GM18519 (cell line): ENCODE results near the gene DTNB.
"Not testable (repeated sequence)": the region's sequence is repeated elsewhere in the genome, so short reads cannot be mapped to it uniquely, and the experiment has no call there.

Experiments
- ATAC-seq: cut with Tn5 transposase; IDR thresholded peaks from one replicate; pipeline ENCODE4 v1.9.1; 2021; ENCODE audit warnings: mild to moderate bottlenecking, moderate library complexity; ENCODE audit not compliant: unreplicated experiment, low FRiP score

DTNB gene

GRCh38 chr2:25430556-25430955 lies 242.8 kb downstream of the DTNB start:
- ATAC-seq, result no peak

- no peak for ATAC-seq
Observed at GRCh38 chr2:25426326-25426725, 247.1 kb downstream of the DTNB start.

DNA sequence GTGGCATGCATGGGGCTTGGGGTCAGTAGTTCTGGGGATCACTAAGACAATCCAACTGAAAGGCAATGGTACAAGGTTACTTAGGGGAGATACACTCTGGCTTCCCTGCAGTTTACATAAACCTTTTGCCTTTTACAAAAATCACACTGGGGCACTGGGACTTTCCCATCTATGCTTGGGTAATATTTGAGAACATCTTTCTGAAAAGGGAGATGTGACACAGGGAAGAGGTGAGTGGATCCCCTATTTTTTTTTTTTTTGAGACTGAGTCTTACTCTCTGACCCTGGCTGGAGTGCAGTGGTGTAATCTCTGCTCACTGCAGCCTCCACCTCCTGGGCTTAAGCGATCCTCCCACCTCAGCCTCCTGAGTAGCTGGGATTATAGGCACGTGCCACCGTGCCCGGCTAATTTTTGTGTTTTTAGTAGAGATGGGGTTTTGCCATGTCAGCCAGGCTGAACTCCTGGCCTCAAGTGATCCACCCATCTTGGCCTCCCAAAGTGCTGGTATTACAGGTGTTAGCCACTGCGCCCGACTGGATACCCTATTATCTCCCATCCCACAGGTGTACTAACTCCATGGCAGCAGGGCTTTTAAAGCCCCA lies 248.8 kb downstream of the DTNB start:
- no peak for ATAC-seq

DNA sequence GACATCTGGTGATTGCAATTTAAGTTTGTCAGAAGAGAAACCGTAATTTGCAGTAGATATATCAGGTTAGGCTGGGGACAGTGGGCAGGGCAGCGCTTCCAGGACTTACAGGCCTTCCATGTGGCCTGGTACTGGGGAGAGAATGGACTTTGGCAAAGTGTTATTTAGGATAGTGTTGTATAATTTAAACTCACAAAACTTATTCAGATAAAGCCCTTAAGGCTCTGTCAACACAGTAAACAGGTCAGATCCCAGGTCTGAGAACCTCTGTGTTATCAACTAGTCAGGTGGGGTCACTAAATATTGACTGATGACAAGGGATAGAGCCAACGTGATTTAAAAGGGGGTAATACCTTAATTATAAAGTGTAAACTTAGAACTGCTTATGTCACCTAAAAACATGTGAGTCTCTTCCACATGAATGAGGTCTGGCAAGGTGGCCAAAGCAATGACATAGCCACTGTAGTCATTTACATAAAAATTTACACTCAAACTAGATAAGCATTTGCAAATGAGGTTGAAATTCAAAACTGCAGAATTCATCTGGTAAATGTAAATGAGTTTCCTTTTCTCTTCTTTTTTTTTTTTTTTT lies 251.5 kb downstream of the DTNB start:
- peak; percentile 22 for ATAC-seq

DNA sequence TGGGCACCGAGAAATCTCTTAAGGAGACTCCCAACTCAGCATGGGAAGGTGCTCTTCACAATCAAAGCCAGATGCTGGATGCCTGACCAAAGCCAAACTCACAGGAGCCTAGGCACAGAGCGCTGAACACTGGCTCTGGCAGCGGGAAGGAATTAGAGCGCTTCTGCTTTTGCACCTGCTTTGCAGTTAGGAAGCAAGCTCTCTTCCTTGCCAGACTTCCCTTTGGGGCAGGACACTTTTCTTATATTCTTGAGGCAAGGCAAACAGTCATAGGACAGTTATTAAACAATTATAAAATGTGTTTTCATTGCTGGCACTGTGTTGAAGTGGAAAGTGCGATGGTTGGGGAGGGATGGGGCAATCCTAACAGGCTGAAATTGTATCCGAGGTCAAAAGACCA lies 252.1 kb downstream of the DTNB start:
- ATAC-seq, result no peak

DNA sequence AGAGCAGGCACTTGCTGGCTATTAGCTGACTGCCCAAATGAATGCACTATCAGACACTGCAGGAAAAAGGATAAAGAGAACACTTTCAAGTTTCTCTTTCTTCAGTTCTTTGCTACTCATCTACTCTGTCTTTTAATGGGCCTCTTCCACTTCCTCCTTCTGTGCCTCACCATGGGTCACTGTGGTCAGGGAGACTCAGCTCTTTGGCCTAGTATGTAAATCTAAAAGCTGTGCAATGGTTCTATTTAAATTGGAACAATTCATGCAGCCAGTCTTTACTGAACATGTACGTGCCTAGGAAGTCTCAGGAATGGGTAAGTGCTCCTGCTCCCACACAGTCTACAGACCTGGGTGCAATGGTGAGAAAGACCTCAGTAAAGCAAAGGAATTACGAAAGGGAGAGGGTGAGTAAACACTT lies 252.5 kb downstream of the DTNB start:
- peak; percentile 27 for ATAC-seq

- peak; percentile 62 for ATAC-seq
Observed at GRCh38 chr2:25419678-25420242, 253.6 kb downstream of the DTNB start.

GRCh38 chr2:25418944-25419677 lies 254.3 kb downstream of the DTNB start:
- no peak for ATAC-seq

- no peak for ATAC-seq
Observed at GRCh38 chr2:25417715-25418369, 255.5 kb downstream of the DTNB start.

DNA sequence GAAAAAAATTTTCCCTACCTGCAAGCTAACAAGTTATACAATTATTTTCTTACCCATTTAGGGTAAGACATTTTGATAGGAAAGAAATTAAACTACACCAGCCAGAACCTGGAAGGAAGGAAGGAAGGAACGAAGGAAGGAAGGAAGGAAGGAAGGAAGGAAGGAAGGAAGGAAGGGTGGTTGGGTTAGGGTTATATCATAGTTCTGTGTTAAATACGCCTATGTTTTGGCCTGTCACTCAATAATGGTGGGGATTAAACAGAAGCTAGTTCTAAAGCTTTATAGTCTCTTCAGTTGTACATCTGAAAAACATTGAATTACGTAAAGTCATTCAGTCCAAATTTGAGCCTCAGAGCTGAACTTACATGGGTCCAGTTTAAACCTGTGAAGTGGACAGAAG lies 256.7 kb downstream of the DTNB start:
- ATAC-seq, result no peak

DNA sequence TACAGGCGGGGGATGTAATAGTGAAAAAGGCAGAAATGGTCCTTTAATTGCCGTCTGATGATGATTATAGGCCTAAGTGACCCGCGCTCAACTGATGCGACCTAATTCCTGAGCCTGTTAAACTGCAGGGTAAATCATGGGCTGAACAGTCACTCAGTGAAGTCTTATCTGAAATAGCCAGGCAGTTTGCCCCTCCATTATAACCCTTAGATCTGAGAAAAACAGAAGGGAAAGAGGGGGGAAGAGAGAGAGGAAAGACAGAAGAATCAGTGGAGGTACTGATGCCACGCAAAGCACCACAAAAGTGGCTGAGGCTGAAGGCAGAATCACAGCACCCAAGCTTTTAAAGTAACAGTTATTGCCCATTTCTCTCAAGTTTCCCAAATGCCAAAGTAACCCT lies 258.6 kb downstream of the DTNB start:
- no peak for ATAC-seq

GRCh38 chr2:25413409-25413808 lies 260.0 kb downstream of the DTNB start:
- ATAC-seq, result not testable (repeated sequence)

- no peak for ATAC-seq
Observed at GRCh38 chr2:25411753-25412152, 261.6 kb downstream of the DTNB start.

- no peak for ATAC-seq
Observed at GRCh38 chr2:25411281-25411680, 262.1 kb downstream of the DTNB start.

GRCh38 chr2:25410370-25410769 lies 263.0 kb downstream of the DTNB start:
- ATAC-seq, result no peak

DNA sequence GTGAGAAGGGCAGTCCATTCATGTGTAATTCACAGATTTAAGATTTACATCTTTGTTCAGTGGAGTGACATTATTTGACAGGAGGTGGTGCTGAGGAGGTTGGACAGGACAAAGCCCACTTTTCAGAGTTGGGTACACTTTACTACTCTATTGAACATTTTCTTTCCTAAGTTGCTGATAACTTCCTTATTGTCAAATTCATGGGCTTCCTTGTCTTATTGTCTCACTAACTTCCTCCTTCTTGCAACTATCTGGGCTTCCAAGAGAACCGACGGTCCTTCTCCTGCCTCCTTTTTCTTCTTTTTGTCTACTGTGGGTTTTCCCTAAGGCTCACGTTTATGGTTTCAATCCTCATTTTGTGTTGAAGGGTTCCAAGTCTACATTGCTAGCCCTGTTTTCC lies 263.9 kb downstream of the DTNB start:
- ATAC-seq, result no peak

GRCh38 chr2:25409044-25409443 lies 264.3 kb downstream of the DTNB start:
- no peak for ATAC-seq

GRCh38 chr2:25405611-25406295 lies 267.6 kb downstream of the DTNB start:
- no peak for ATAC-seq

DNA sequence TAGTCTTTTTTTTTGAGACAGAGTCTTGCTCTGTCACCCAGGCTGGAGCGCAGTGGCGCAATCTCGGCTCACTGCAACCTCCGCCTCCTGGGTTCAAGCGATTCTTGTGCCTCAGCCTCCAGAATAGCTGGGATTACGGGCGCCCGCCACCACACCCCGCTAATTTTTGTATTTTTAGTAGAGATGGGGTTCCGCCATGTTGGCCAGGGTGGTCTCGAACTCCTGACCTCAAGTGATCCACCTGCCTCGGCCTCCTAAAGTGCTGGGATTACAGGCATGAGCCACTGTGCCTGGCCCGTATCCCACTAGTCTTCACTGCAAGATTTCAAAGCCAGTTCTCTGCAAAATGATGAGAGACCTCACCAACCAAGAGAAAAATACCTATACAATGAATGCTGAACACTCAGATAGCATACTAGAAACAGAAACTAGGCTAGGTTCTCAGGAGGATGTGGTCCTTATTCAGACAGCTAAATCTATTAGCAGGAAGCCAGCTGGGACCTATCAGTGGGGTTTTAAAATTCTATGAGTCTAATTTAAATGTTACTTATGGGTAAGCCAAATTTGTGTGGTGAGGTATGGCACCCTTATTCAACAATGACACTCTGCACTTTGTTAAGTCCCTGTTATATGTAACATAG lies 270.1 kb downstream of the DTNB start:
- ATAC-seq, result not testable (repeated sequence)

GRCh38 chr2:25402477-25402876 lies 270.9 kb downstream of the DTNB start:
- ATAC-seq, result peak; percentile 46
